MM.1S (cell line): Measurements from ENCODE around the gene VPS35L.

ENCODE experiments used
- CTCF ChIP-seq: fragments of 300-600 bp; sonication (generic); IDR thresholded peaks from 2 replicates; pipeline ENCODE4 v1.5.1; 2016; ENCODE audit warnings: antibody characterized with exemption, low read length, mixed read lengths
- EZH2 ChIP-seq: fragments of 300-600 bp; sonication (generic); optimal IDR thresholded peaks from 2 replicates; pipeline ENCODE3; 2017; ENCODE audit warnings: low read depth, mild to moderate bottlenecking, antibody characterized with exemption, low read length, mixed read lengths

GRCh38 chr16:19716183-19716582 is 160.7 kb downstream of the VPS35L start:
- no peak for TF ChIP-seq CTCF
- TF ChIP-seq EZH2: no peak
